Breast epithelium (tissue), 4 donors: ENCODE measurements around the gene FRY. TPM values are rescaled to one million over a fixed set of nuclear protein-coding genes. Genes with fewer than 3 reads are reported as not detected.

Source experiments
- DNase-seq, 2 donors: peaks; one replicate each; pipeline ENCODE4 v3.0.0-alpha.2; 2019; ENCODE audit warnings: low spot score in 2 of 2
- H3K27ac ChIP-seq, 2 donors: fragments of 200-600 bp; sonication (generic) in 1 of 2; one replicate each; pipeline ENCODE4 v1.5.1; 2016 to 2019; ENCODE audit warnings: mild to moderate bottlenecking in 1 of 2
- H3K27me3 ChIP-seq, 2 donors: fragments of 200-600 bp; sonication (generic) in 1 of 2; one replicate each; pipeline versions ENCODE4 v1.5.1 to v1.6.0; 2017 to 2019; ENCODE audit warnings: control low read depth in 1 of 2, mild to moderate bottlenecking in 1 of 2
- H3K36me3 ChIP-seq: fragments of 200-600 bp; one replicate; pipeline ENCODE4 v1.5.1; 2019
- H3K4me1 ChIP-seq, 2 donors: fragments of 200-600 bp; sonication (generic); one replicate each; pipeline ENCODE4 v1.5.1; 2016 to 2019; ENCODE audit warnings: control low read depth in 1 of 2
- H3K4me3 ChIP-seq, 3 donors: fragments of 200-600 bp; sonication (generic); 1 replicate in 2 of 3; 2 replicates in 1 of 3; pipeline ENCODE4 v1.5.1; 2016 to 2019; ENCODE audit warnings: mild to moderate bottlenecking in 3 of 3, moderate library complexity in 2 of 3
- H3K9me3 ChIP-seq, 2 donors: fragments of 200-600 bp; sonication (generic) in 1 of 2; one replicate each; pipeline ENCODE4 v1.5.1; 2016 to 2019; ENCODE audit warnings: control low read depth in 1 of 2
- POLR2A ChIP-seq: fragments of 450-650 bp; IDR thresholded peaks from one replicate; pipeline ENCODE4 v1.6.1; 2016; ENCODE audit warnings: antibody characterized with exemption, mild to moderate bottlenecking, moderate library complexity
- POLR2AphosphoS5 ChIP-seq, 3 donors: sonication (generic); formaldehyde crosslinking; IDR thresholded peaks; one replicate each; pipeline ENCODE4 v1.6.1; 2017; ENCODE audit warnings: antibody characterized with exemption in 3 of 3
- intact Hi-C: fragments of 100-400 bp; cut with DNase I; formaldehyde crosslinking; loops from one replicate; pipeline ENCODE4 v1.15.1; 2023; ENCODE audit warnings: low total_unique reads
- total RNA-seq, 3 donors: library from RNA; depleted of rRNA; stranded (reverse); fragments of >200 nt; gene quantifications; one replicate each; pipeline ENCODE4 v1.1.0, GENCODE V29; 2016
- TF ChIP-seq, protein P1 (sequence below), 3 donors: fragments of 450-650 bp; IDR thresholded peaks; one replicate each; pipeline ENCODE4 v1.5.1; 2016 to 2017; ENCODE audit warnings: antibody characterized with exemption in 3 of 3, mild to moderate bottlenecking in 3 of 3, moderate library complexity in 3 of 3

FRY gene
- total RNA-seq, 3 donors from 2014 or later = 41.0 to 52.8 (median 46.4) TPM

DNA sequence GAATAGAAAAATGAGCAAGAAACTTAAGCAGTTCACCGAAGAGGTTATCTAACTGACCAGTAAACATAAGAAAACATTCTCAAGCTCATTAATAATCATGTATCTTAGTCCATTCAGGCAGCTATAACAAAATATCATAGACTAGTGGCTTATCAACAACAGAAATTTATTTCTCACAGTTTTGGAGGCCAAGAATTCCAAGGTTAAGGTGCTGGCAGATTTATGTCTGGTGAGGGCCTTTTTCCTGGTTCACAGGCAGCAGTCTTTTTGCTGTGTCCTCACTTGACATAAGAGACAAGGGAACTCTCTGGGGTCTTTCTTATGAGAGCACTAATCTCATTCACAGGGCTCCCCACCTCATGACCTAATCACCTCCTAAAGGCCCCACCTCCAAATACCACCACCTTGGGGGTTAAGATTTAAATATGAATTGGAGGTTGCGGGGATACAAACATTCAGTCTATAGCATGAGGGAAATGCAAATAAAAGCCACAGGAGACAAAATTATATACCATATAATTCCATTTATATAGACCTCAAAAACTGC lies 160.0 kb downstream of the FRY start:
- Histone ChIP-seq H3K4me1 (no peaks in the 10 kb centered on the region), H3K9me3 (no peaks in the 10 kb centered on the region), H3K36me3 (no peaks in the 10 kb centered on the region), H3K4me3 (no peak overlapping the region), H3K27me3 (no peaks in the 10 kb centered on the region), H3K27ac (no peak overlapping the region)
- intact Hi-C loops = no loop called here
- TF ChIP-seq POLR2A (no peak), POLR2AphosphoS5 (IDR thresholded peaks at IDR 0.05) (no peak)
- TF ChIP-seq, protein P1, sequence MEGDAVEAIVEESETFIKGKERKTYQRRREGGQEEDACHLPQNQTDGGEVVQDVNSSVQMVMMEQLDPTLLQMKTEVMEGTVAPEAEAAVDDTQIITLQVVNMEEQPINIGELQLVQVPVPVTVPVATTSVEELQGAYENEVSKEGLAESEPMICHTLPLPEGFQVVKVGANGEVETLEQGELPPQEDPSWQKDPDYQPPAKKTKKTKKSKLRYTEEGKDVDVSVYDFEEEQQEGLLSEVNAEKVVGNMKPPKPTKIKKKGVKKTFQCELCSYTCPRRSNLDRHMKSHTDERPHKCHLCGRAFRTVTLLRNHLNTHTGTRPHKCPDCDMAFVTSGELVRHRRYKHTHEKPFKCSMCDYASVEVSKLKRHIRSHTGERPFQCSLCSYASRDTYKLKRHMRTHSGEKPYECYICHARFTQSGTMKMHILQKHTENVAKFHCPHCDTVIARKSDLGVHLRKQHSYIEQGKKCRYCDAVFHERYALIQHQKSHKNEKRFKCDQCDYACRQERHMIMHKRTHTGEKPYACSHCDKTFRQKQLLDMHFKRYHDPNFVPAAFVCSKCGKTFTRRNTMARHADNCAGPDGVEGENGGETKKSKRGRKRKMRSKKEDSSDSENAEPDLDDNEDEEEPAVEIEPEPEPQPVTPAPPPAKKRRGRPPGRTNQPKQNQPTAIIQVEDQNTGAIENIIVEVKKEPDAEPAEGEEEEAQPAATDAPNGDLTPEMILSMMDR (IDR thresholded peaks at IDR 0.05) = no peak
- DNase-seq = no peak

DNA sequence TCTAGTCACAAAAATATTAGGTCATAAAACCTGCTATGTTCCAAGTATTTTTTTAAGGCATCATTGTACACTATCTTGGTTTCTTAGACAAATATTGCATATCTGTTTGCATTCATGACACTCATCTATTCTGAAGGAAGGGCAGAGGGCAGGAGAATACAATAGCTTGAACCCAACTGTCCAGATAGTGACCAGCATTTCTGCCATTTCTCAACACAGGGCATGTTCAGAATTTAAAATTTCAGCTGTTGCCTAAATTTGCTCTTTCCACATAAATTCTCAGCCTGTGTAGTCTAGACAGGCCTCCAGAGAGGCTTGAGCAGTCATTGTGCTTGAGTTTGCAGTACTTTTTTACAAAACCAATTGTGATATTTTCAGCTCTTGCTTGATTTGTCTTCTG lies 164.1 kb downstream of the FRY start:
- no peak for DNase-seq
- intact Hi-C loops = no loop called here
- H3K27ac ChIP-seq = no peak overlapping the region
- no peaks in the 10 kb centered on the region for H3K36me3 ChIP-seq
- TF ChIP-seq, protein P1 (IDR thresholded peaks at IDR 0.05) = no peak
- TF ChIP-seq POLR2A (no peak), POLR2AphosphoS5 (IDR thresholded peaks at IDR 0.05) (no peak)
- H3K4me3 ChIP-seq = no peak overlapping the region
- no peaks in the 10 kb centered on the region for H3K27me3 ChIP-seq
- no peaks in the 10 kb centered on the region for H3K4me1 ChIP-seq
- no peaks in the 10 kb centered on the region for H3K9me3 ChIP-seq

DNA sequence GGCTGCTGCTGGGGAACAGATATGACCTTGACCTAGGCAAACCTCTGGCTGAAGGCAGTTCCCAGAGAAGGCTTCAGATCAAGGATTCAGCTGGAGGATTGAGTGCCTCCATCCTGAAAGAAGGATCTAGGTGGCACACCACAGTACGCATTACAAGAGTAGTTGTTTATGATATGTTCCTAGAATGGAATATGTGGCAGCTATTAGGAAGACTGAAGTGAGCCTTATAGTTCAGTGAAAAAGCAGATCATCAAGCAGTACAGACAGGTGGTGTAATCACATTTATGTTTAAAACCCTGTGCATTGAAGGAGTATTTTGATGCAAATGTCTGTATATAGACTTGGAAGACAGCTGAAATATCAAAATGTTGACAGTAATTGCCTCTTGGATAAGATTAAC lies 167.6 kb downstream of the FRY start:
- no peak overlapping the region for H3K4me3 ChIP-seq
- no peaks in the 10 kb centered on the region for H3K9me3 ChIP-seq
- intact Hi-C loops = no loop called here
- H3K27me3 ChIP-seq = no peaks in the 10 kb centered on the region
- H3K36me3 ChIP-seq = no peaks in the 10 kb centered on the region
- no peak for DNase-seq
- H3K4me1 ChIP-seq = no peaks in the 10 kb centered on the region
- no peak overlapping the region for H3K27ac ChIP-seq
- TF ChIP-seq, protein P1 (IDR thresholded peaks at IDR 0.05) = no peak
- TF ChIP-seq POLR2AphosphoS5 (IDR thresholded peaks at IDR 0.05) (no peak), POLR2A (no peak)

DNA sequence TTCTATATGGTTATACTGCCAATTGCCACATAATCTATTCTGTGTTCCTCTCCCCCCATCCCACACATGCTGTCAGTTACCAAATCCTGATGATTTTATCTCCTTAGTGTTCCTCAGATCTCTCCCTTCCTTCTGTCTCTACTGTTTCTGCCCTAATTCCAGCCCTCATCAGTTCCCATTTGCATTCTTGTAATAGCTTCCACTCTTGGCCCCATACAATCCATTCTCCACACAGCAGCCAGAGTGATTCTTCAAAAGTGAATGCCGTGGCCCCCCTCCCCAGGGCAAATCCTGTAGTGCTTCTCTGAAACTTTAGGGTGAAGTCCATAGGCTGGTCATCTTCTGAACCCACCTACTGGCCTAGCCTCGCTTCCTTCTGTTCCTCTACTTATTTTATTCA lies 169.2 kb downstream of the FRY start:
- intact Hi-C loops = no loop called here
- Histone ChIP-seq H3K9me3 (no peaks in the 10 kb centered on the region), H3K36me3 (no peaks in the 10 kb centered on the region), H3K4me1 (no peaks in the 10 kb centered on the region), H3K4me3 (no peak overlapping the region), H3K27ac (no peak overlapping the region), H3K27me3 (no peaks in the 10 kb centered on the region)
- DNase-seq = no peak
- TF ChIP-seq POLR2A = no peak
- no peak for TF ChIP-seq POLR2AphosphoS5 (IDR thresholded peaks at IDR 0.05)
- TF ChIP-seq, protein P1 (IDR thresholded peaks at IDR 0.05) = no peak

DNA sequence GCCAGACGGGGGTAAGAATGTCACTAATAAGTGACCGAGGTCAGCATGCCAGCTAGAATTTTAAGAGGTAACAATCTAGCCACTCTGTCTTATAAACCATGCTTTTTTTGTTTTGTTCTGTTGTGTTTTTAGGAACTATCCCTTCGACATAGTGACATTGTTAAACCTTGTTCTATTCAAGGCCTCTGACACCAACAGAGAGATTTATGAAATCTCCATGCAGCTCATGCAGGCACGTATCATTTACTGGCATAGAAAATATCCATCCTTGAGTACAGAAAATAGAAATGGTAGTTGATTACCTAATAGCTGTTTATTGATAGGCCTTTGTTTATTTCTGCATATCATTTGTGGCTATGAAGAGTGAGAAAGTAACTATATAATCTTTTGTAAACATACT lies 170.2 kb downstream of the FRY start:
- Histone ChIP-seq H3K27me3 (no peaks in the 10 kb centered on the region), H3K36me3 (no peaks in the 10 kb centered on the region), H3K4me3 (no peak overlapping the region), H3K9me3 (no peaks in the 10 kb centered on the region), H3K4me1 (no peaks in the 10 kb centered on the region), H3K27ac (no peak overlapping the region)
- DNase-seq = no peak
- intact Hi-C loops = no loop called here
- TF ChIP-seq, protein P1 (IDR thresholded peaks at IDR 0.05) = no peak
- no peak for TF ChIP-seq POLR2A
- no peak for TF ChIP-seq POLR2AphosphoS5 (IDR thresholded peaks at IDR 0.05)
